NCI-H1105 (cell line): ENCODE measurements around the gene ARID3B.

Experiments used
- DNase-seq: peaks from one replicate; lab custom pipeline; 2025; lab: John Stamatoyannopoulos, UW

The ARID3B gene

DNA sequence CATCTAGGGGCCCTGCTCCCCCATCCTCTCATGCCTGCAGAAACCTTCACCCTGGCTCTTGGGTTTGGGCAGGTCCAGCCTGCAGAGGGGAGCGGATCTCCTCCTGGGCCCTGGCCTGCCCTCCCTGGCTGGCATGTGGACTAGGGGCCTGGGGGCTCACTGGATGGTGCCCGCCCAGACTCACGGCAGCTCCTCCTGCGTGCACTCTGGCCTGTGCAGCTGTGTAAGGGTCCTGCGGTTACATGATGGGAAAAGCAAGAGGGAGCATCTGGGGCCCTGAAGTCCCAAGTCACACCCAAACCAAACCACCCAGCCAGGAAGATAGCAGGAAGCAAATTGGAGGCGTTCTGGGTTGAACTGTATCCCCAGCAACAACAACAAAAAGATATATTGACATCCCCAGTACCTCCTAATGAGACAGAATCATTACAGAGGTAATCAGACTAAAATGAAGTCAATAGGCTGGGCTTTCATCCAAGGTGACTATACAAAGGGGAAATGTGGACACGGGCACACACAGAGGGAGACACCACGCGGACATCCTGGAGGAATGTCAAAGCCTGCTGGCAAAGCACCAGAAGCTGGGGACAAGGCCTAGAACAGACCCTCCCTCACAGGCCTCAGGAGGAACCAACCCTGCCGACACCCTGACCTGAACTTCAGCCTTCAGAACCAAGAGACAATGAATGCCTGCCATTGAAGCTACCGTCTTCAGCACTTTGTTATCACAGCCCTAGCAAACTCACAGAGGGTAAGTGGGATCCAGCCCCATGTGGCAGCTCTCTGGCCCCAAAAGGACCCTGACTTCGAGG, 64.2 kb downstream of the ARID3B start:
- no peak for DNase-seq

DNA sequence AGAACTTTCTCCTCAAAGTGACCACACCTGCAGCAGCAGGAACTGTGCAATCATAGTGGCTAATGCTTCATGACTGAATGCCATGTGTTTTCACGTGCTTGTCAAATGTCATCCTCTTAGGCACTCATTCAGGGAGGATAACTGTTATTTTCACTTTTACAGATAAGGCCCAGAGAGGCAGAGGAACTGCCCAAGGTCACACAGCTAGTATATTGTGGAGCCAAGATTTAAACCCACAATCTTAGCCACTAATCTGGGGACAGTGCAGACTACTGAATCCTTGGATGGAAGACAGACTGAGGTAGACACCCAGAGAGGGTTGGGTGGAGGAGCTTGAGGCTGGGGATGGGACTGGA, 64.8 kb downstream of the ARID3B start:
- DNase-seq: no peak

GRCh38 chr15:74608786-74609185, 67.8 kb downstream of the ARID3B start:
- DNase-seq: no peak

DNA sequence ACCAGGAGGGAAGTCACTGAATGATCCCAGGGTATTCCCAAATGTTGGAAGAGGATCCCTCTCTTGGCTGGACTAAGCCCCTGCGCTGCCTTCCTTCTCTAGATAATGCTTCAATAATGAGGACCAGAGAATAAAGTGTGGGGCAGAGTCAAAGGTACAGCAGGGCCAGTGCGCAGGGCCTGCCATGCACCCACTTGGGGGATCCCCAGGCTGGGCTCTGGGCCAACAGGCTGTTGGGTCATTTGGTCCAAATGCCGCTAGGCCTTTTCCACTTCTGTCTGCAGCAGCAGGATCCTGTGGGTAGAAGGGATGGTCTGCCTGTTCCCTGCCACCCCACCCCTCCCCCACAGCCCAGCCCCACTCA, 68.9 kb downstream of the ARID3B start:
- no peak for DNase-seq

DNA sequence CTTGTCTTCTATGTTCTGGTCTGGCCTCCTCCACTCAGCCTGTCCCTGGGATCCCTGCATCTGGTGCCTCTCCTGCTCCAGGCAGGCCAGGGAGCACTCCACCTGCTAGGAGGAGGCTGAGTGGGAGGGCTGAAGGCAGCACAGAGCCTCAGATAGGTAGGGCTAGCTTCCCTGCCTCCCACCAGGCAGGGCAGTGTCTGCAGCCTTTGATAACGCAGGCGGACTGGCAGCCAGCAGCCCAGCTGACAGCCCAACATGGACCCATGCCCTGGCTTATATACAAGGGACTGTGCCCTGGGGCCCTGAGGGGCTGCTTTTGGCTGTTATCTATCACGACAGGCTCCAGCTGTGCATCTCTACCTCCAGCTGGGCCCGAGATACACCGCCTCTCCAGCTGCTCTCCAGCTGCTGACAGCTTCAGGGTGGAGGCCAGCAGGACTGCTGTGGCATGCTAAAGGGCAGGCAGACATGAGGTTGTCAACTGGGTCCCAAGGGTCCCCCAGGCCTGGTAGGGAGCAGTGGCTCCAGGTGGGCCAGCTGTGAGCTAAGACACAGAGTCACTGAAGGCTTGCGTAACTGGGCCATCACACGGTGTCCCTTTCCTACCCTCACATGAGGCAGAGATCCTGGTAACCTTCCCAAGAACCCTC, 69.4 kb downstream of the ARID3B start:
- DNase-seq: no peak

- no peak for DNase-seq
These were observed 70.3 kb downstream of the ARID3B start for GRCh38 chr15:74611341-74611740.

DNA sequence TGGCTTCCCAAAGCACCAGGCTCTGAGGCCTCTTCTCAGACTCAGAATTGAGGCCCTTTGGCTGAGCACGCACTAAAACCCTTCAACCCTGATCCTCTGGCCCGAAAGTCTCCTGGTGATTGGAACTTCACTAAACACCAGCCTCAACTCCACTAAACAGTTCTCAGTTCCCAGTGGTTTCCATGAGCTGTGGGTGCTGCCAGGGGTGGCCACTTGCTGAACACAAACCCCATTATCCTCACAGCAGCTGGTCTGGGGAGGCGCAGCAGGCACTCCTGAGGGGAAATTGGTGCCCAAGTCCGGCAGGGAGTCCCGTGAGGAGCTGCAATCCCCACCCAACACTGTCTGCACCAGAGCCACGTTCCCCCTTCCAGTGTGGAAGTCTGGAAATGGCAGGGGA, 70.8 kb downstream of the ARID3B start:
- no peak for DNase-seq

DNA sequence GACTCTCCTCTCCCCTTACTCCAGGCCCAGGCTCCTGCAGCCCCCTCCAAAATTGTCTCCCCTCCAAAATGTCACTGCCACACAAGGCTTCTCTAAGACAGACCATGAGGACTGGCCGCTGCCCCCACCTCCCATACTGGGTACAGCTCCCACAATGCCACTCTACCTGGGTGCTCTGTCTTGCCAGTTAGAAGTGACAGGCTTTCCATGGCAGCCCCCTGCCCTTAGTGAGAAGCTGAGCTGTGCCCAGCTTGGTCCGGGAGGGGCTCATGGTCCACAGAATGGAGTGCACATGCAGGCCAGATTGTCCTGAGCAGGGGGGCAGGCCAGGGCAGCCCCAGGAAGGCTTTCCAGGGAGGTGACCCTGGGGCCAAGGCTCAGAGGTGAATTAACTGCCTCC, 71.7 kb downstream of the ARID3B start:
- no peak for DNase-seq

DNA sequence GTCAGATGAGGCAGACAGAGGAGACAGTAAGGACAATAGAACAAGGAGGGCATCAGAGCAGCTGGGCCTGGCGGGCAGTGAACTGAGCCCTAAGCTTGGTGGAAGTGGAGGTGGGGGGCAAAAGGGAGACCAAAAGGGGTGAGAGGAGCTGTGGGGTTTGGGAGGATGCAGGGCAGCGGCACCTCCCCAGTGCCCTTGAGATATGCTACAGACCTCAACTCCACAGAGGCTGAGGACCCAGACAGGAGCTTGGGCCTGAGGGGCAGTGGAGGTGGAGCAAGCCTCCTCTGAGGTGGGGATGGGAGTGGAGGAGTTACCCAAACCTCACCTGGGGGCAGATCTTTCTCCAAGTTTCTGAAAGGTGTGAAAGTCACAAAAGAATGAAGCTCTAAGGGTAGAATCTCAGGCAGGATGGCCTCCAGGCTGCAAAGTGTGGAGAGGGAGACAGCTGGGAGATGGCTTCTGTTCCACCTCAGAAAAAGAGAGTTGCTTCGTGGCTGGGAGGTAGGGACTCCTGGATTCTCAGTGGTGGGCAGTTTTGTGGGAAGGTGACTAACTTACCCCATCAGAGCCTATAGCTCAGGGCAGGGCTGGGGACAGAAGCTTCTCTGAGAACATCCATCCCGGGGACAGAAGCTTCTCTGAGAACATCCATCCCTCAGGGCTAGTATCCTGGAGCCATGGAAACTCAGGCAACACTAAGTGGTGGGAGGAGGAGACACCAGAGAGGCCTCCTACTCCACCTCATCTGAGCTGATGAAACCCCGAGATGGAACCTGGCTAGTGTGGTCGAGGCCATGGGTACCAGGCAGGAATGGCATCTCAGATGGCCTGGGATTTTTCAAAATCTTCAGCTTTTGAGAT, 72.3 kb downstream of the ARID3B start:
- no peak for DNase-seq

DNA sequence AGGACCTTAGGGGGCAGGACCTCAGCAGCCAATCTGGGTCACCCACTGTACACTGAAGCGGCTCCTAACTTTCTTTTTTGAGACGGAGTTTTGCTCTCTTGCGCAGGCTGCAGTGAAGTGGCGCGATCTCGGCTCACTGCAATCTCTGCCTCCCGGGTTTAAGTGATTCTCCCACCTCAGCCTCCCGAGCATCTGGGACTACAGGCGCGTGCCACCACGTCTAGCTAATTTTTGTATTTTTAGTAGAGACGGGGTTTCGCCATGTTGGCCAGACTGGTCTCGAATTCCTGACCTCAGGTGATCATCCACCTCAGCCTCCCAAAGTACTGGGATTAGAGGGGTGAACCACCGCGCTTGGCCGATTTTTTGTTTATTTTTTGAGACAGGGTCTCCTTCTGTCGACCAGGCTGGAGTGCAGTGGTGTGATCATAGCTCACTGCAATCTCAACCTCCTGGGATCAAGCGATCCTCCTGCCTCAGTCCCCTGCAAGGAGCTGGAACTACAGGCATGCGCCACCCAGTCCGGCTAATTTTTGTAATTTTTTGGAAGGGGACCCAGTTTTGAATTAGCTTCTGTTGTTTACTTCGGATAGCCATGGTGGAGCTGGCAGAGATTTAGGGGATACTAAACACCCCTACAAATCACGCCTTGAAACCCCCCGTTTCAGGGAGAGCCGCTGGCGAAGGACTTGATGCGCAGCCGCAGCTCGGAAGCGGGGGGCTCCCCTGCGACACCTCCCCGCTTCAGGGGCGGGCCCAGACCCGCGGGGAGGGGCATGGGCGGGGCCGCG, 73.1 kb downstream of the ARID3B start:
- DNase-seq: no peak

DNA sequence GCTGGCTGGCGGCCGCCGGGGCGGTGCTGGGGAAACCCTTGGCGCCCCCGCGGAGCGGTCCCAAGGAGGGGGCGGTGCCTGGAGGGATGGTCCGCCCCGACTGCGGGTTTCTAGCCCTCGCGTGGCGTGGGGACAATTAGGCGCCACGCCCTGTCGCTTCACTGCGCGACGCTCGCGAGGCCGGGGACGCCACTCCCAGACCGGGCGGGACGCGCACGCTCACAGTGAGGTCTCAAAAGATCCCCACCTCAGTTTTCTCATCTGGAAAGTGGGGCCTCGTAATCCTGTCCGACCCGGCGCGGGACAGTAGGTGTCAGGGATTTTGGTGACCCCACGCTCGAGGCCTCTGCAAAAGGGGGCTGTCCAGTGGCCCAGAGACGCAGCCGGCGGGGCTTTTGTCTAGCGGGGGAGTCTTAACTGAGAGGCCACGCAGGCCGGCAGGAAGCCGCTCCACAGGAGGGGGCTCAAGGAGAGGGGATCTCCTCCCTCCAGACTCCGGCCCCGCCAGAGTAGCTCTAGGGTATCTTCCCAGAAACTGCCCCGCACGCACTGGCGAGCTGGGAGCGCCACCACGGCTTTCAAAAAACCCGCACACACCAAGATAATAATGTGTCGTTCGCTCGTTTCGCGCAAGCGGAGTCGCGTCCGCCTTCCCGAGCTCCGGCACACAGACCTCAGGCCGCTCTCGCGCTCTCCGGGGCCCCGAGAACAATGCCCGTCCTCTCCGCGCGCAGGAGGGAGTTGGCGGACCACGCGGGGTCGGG, 73.9 kb downstream of the ARID3B start:
- no peak for DNase-seq

- DNase-seq: peak; percentile 81
These were observed 74.7 kb downstream of the ARID3B start, which contains the start of gene CLK3 for GRCh38 chr15:74615508-74616365. TSS of gene CLK3 (plus strand) at chr15:74615836. CDS start at chr15:74619197, 3,361 bp downstream.

DNA sequence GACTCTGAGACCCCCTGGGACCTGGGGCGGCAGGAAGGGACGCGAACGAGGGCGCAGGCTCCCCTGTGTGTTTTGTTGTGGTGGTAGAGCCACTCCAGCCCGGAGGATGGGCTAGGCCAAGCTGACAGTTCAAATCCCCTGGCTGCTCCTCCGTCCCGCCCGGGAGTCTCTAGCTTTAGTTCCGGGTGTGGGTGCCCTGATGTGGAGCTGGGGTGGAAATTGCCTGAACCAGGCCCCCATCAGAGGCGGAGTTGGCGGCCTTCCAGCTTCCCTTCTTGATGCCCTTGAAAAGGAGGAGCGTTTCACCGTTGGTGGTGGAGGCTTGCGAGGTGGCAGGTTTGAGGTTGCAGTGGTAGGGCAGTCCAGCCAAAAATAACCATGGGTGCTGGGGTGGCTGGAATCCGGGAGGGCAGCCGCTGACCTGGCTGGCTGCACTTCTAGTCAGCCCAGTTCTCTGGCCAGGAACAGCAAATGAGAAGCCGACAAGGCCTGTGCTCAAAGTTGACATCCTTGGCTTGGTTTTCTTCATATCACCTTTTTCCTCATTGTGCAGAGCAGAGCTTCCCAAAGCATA, 75.4 kb downstream of the ARID3B start:
- DNase-seq: no peak

DNA sequence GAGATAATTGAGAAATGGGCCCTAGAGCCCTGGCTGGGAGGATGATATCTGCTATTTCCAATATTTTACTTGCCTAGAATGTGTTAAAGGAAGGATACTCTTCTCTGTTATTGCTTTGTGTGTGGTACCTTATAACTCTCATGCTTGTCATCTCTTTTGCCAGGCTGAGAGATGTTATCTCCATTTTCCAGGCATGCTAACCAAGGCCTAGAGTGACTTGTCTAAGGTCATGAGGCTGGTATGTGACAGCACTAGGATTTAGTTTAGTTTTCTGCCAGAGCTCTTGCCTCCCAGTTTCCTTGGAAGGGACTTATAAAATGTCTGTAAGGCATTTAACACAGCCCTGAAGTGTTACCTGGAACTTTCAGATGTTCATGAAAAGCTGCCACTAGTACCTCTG, 76.0 kb downstream of the ARID3B start:
- DNase-seq: no peak

GRCh38 chr15:74618841-74619596, 78.0 kb downstream of the ARID3B start:
- no peak for DNase-seq

DNA sequence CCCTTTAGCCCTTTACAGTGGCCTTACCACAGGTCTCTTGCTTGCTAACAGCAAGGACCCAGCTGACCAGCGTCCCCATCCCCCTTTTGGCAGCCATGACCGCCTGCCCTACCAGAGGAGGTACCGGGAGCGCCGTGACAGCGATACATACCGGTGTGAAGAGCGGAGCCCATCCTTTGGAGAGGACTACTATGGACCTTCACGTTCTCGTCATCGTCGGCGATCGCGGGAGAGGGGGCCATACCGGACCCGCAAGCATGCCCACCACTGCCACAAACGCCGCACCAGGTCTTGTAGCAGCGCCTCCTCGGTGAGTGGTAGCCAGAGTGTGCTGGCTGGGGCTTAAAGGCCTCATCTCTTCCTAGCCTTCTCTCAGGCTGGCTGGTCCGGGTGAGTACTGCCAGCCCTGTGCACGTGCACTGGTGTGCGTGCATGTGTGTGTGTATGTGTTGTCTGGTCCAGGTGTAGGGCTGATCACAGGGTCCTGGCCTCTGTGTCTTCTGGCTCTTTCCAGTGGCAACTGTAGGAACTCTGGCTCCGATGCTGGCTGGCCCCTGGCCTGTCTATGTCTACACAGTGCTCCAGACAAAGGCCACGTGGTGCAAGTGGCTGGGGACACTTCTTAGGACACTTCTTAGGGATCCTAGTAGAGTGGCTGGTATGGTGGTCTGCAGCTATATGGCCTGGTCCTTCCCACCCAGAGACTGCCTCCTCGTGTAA, 79.1 kb downstream of the ARID3B start:
- no peak for DNase-seq

- no peak for DNase-seq
These were observed 79.9 kb downstream of the ARID3B start for GRCh38 chr15:74620636-74621545.
